Activated naive CD4-positive, alpha-beta T cell treated with anti-CD3 and anti-CD28 coated beads, Interleukin-2, amount 50 U/mL, for 72 hours (primary cell): Measurements from ENCODE around the gene MCOLN1. TPM values are rescaled to one million over a fixed set of nuclear protein-coding genes. Genes with fewer than 3 reads are reported as not detected.
A peak's percentile ranks its signal among the peaks of the same experiment; 100 is the strongest.
"Not testable (repeated sequence)": the region's sequence is repeated elsewhere in the genome, so short reads cannot be mapped to it uniquely, and the experiment has no call there.

Source experiments
- ATAC-seq, 2 donors: fragments of 150-1000 bp; cut with Tn5 transposase; 2 replicates each; pipeline ENCODE4 v1.10.0; 2021; ENCODE audit warnings: mild to moderate bottlenecking in 2 of 2, moderate library complexity in 2 of 2
- DNase-seq, 2 donors: peaks; one replicate each; pipeline ENCODE4 v3.0.0; 2021 to 2022; ENCODE audit warnings: low spot score in 2 of 2
- H3K27ac Mint-ChIP-seq, 2 donors: one replicate each; pipeline ENCODE4 v1.8.0; 2022; ENCODE audit warnings: mild to moderate bottlenecking in 2 of 2, mixed read lengths in 2 of 2
- H3K36me3 Mint-ChIP-seq, 2 donors: one replicate each; pipeline ENCODE4 v1.8.0; 2022; ENCODE audit warnings: mixed read lengths in 2 of 2
- H3K9me3 Mint-ChIP-seq, 2 donors: one replicate each; pipeline ENCODE4 v1.8.0; 2022; ENCODE audit warnings: mixed read lengths in 2 of 2
- total RNA-seq, 2 donors: library from RNA; stranded (reverse); gene quantifications; one replicate each; pipeline ENCODE4 v1.2.3, GENCODE V29; 2022

The MCOLN1 gene
- total RNA-seq, 2 donors from 2014 or later: 10.3 to 11.0 TPM

DNA sequence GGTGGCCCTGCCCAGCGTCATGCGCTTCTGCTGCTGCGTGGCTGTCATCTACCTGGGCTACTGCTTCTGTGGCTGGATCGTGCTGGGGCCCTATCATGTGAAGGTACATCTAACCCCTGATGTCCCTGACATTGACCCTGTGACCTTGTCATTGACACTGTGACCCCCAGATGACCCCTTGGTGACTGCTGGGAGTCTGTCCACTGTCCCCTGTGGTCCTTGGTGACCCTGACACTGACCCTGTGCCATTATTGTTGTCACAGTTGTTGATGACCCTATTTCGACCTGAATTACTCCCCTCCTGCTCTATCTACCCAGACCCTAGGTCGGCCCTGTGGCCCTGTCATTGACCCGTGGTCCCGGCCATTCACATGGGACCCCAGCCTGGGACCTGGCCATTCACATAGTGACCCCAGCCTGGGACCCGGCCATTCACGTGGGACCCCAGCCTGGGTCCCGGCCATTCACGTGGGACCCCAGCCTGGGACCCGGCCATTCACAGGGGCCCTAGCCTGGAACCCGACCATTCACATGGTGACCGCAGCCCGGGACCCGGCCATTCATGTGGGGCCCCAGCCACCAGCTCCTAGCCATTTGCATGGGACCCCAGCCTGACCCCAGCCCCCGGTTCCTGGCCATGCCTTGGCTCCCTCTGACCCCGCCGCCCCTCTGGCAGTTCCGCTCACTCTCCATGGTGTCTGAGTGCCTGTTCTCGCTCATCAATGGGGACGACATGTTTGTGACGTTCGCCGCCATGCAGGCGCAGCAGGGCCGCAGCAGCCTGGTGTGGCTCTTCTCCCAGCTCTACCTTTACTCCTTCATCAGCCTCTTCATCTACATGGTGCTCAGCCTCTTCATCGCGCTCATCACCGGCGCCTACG, 7.4 kb downstream of the MCOLN1 start:
- Mint-ChIP-seq H3K27ac (no peak overlapping the region), H3K36me3 (peaks cover 0 to 5% of the 10 kb centered on the region in 2 donors), H3K9me3 (peaks cover 0 to 3% of the 10 kb centered on the region in 2 donors)
- ATAC-seq (no peak), DNase-seq (no peak)

GRCh38 chr19:7533281-7533885, 11.0 kb downstream of the MCOLN1 start:
- Mint-ChIP-seq H3K27ac (peak overlapping the region; percentile 87 to 90), H3K9me3 (peaks cover 0 to 3% of the 10 kb centered on the region in 2 donors), H3K36me3 (peaks cover 5 to 6% of the 10 kb centered on the region in 2 donors)
- DNase-seq (no peak), ATAC-seq (no peak)

- peak in 1 of 2 donors; percentile 79 for DNase-seq
- ATAC-seq: peak; percentile 23 to 57
- Mint-ChIP-seq H3K27ac (peak overlapping the region; percentile 90 to 97), H3K36me3 (peaks cover 5 to 6% of the 10 kb centered on the region in 2 donors), H3K9me3 (peaks cover 0 to 3% of the 10 kb centered on the region in 2 donors)
These were observed 11.6 kb downstream of the MCOLN1 start for GRCh38 chr19:7533925-7534480.

- Mint-ChIP-seq H3K27ac (peak overlapping the region; percentile 90 to 97), H3K36me3 (peaks cover 5 to 6% of the 10 kb centered on the region in 2 donors), H3K9me3 (peaks cover 0 to 3% of the 10 kb centered on the region in 2 donors)
- ATAC-seq (peak; percentile 21 to 46), DNase-seq (no peak)
These were observed 12.2 kb downstream of the MCOLN1 start for GRCh38 chr19:7534531-7535046.

- Mint-ChIP-seq H3K36me3 (peaks cover 6 to 8% of the 10 kb centered on the region in 2 donors), H3K9me3 (peaks cover 0 to 3% of the 10 kb centered on the region in 2 donors), H3K27ac (peak within 1 kb of the TSS; percentile 90 to 97)
- peak; percentile 84 to 85 for ATAC-seq
- DNase-seq: peak; percentile 93 to 94
These were observed 12.9 kb downstream of the MCOLN1 start, which contains the start of gene PNPLA6 for GRCh38 chr19:7535047-7535997. Gene PNPLA6, plus strand, starts transcription at chr19:7535717. Its CDS starts 72 bp downstream, at chr19:7535789.

DNA sequence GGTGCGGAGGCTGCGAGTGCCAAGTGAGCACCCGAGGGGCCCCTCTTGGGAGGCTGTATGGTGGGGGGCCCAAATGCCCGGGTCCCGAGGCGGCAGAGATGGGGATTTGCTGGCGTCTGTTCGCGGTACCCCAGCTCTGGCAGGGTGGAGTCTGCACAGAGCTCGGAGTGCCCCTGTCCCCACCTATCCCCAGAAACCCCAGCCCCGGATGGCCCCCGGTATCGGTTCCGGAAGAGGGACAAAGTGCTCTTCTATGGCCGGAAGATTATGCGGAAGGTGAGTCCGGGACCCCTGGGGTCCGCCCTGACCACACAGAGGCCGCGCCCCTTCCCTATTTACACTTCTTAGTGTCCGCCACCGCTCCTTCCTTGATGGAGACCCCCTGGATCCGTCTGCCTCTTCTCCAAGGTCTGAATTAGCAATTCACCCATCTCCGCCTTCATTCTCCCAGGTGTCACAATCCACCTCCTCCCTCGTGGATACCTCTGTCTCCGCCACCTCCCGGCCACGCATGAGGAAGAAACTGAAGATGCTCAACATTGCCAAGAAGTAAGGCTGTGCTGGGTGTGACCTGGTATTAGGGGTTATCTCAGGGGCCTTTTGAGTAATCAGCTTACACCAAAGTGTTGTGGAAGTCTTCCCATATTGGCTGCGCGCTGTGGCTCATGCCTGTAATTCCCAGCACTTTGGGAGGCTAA, 13.7 kb downstream of the MCOLN1 start:
- peaks cover 6 to 9% of the 10 kb centered on the region in 2 donors for H3K36me3 Mint-ChIP-seq
- ATAC-seq: no peak
- H3K27ac Mint-ChIP-seq: peak overlapping the region; percentile 2 to 90

DNA sequence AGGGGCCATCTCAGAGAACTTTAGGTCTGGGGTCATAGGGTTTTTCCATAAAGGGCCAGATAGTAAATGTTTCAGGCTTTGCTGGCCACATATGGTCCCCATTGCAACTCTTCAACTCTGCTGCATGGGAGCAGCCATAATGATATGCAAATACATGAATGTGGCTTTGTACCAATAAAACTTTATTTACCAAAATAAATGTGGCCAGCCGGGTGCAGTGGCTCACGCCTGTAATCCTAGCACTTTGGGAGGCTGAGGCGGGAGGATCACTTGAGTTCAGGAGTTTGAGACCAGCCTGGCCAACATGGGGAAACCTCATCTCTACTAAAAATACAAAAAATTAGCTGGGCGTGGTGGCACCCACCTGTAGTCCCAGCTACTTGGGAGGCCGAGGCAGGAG, 16.6 kb downstream of the MCOLN1 start:
- H3K9me3 Mint-ChIP-seq, H3K27ac Mint-ChIP-seq, ATAC-seq, DNase-seq: not testable (repeated sequence)
- peaks cover 6 to 12% of the 10 kb centered on the region in 2 donors for H3K36me3 Mint-ChIP-seq

More for the DNA sequence above, 13.7 kb downstream of the MCOLN1 start:
- peaks cover 0 to 3% of the 10 kb centered on the region in 2 donors for H3K9me3 Mint-ChIP-seq
- DNase-seq: no peak

GRCh38 chr19:7539827-7540425, 17.5 kb downstream of the MCOLN1 start:
- H3K36me3 Mint-ChIP-seq: peaks cover 6 to 12% of the 10 kb centered on the region in 2 donors
- H3K27ac Mint-ChIP-seq: peak overlapping the region in 1 of 2 donors; percentile 17
- no peak for ATAC-seq

DNA sequence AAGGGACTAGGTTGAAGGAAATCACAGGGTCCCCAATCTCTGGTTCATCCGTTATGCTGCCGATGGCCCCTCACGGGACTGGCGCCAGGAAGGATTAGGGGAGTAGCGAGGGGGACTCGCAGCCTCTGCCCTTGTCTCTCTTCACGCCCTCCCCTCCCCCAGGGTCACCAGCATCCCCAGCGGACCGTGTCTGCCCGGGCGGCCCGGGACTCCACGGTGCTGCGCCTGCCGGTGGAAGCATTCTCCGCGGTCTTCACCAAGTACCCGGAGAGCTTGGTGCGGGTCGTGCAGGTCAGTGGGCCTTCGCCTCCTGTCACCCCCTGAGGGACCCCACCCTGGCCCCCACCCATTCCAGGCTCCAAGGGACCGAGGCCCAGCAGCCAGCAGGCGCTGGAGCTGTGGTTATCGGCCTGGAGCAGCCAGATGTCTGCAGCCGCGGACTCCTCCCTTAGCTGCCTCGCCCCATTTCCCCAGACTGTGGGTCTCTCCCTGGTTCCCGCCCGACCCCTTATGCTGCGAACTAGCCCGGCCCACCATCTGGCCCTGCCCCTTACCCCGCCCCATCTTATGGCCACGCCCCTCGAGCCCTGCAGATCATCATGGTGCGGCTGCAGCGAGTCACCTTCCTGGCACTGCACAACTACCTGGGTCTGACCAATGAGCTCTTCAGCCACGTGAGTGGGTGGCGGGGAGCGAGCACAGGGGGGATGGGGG, 18.5 kb downstream of the MCOLN1 start:
- no peak overlapping the region for H3K27ac Mint-ChIP-seq
- peak in 1 of 2 donors; percentile 44 for DNase-seq
- no peaks in the 10 kb centered on the region for H3K9me3 Mint-ChIP-seq
- peak; percentile 13 to 31 for ATAC-seq
- H3K36me3 Mint-ChIP-seq: peaks cover 6 to 12% of the 10 kb centered on the region in 2 donors

More at GRCh38 chr19:7539827-7540425, 17.5 kb downstream of the MCOLN1 start:
- DNase-seq: no peak
- H3K9me3 Mint-ChIP-seq: no peaks in the 10 kb centered on the region

- Mint-ChIP-seq H3K27ac (peak overlapping the region in 1 of 2 donors; percentile 77), H3K36me3 (peaks cover 2 to 12% of the 10 kb centered on the region in 2 donors)
These were observed 19.0 kb downstream of the MCOLN1 start for GRCh38 chr19:7541475-7541824.

GRCh38 chr19:7541828-7542443, 19.5 kb downstream of the MCOLN1 start:
- H3K9me3 Mint-ChIP-seq: no peaks in the 10 kb centered on the region
- ATAC-seq (no peak), DNase-seq (no peak)
- peaks cover 0 to 12% of the 10 kb centered on the region in 2 donors for H3K36me3 Mint-ChIP-seq
- peak overlapping the region in 1 of 2 donors; percentile 77 for H3K27ac Mint-ChIP-seq

More at GRCh38 chr19:7541475-7541824, 19.0 kb downstream of the MCOLN1 start:
- H3K9me3 Mint-ChIP-seq: no peaks in the 10 kb centered on the region
- no peak for ATAC-seq
- no peak for DNase-seq

DNA sequence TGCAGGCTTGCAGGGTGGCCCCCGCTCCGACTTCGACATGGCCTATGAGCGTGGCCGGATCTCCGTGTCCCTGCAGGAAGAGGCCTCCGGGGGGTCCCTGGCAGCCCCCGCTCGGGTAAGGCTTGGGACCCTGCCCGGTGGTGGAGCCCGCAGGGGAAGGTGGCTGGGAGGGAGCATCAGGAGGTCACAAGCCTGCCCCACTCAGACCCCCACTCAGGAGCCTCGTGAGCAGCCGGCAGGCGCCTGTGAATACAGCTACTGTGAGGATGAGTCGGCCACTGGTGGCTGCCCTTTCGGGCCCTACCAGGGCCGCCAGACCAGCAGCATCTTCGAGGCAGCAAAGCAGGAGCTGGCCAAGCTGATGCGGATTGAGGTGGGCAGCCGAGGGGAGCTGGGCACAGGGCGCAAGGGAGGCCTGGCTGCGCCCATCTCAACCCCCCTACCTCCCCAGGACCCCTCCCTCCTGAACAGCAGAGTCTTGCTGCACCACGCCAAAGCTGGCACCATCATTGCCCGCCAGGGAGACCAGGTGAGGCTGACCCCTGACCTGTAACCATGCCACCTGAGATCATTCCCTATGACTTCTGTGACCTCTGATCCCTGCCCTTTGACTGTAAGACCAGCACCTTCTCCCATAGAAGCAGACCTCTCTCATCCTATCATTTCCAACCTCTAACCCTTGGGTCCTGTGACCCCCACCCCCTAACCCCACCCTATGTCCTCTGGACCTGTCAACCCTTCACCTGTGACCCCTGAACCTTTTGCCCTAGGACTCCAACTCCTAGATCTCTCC, 20.3 kb downstream of the MCOLN1 start:
- H3K36me3 Mint-ChIP-seq: peaks cover 0 to 12% of the 10 kb centered on the region in 2 donors
- peak overlapping the region in 1 of 2 donors; percentile 19 for H3K27ac Mint-ChIP-seq
- ATAC-seq (no peak), DNase-seq (no peak)
- no peaks in the 10 kb centered on the region for H3K9me3 Mint-ChIP-seq

DNA sequence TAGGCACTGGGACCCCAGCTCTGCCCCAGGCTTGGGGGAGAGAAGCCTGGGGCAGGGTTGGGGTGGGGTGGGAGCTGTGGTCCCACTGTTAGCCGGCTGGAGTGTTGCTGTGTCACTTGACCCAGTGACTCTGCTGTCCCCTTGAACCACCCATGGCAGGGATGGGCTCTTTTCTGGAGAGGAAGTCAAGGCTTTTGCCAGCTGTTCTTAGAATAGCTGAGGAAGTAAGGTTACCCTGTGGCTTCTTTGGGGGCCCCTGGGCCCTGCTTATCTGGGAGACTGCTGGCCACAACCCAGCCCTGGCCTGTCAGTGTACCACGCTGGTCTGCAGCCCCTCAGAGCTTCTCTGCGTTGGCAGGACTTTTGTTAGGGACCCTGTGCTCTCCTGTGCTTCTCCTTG, 22.2 kb downstream of the MCOLN1 start:
- no peaks in the 10 kb centered on the region for H3K9me3 Mint-ChIP-seq
- no peak for ATAC-seq
- H3K27ac Mint-ChIP-seq: peak overlapping the region in 1 of 2 donors; percentile 83
- no peak for DNase-seq
- peaks cover 0 to 12% of the 10 kb centered on the region in 2 donors for H3K36me3 Mint-ChIP-seq
